Progenitor cell of endocrine pancreas (in vitro differentiated cells): Measurements from ENCODE around the gene SHANK3. TPM values are rescaled to one million over a fixed set of nuclear protein-coding genes. Genes with fewer than 3 reads are reported as not detected.
"Not testable (repeated sequence)": the region's sequence is repeated elsewhere in the genome, so short reads cannot be mapped to it uniquely, and the experiment has no call there.

Experiments used
- DNase-seq: peaks from one replicate; pipeline ENCODE4 v3.0.0; 2021; ENCODE audit warnings: low spot score; ENCODE audit not compliant: unreplicated experiment
- H3K27ac Mint-ChIP-seq: 2 replicates; pipeline ENCODE4 v1.8.0; 2021; ENCODE audit warnings: mild to moderate bottlenecking, moderate library complexity, mixed read lengths
- H3K27me3 Mint-ChIP-seq: 2 replicates; pipeline ENCODE4 v1.8.0; 2021; ENCODE audit warnings: mixed read lengths
- H3K36me3 Mint-ChIP-seq: 2 replicates; pipeline ENCODE4 v1.8.0; 2022; ENCODE audit warnings: mixed read lengths; ENCODE audit not compliant: insufficient read depth
- H3K4me1 Mint-ChIP-seq: 2 replicates; pipeline ENCODE4 v1.8.0; 2021; ENCODE audit warnings: low read depth, mixed read lengths
- H3K4me3 Mint-ChIP-seq: 2 replicates; pipeline ENCODE4 v1.8.0; 2021; ENCODE audit warnings: low read depth, mild to moderate bottlenecking, moderate library complexity, mixed read lengths
- H3K9me3 Mint-ChIP-seq: 2 replicates; pipeline ENCODE4 v1.8.0; 2021; ENCODE audit warnings: low read depth, mixed read lengths
- CTCF ChIP-seq: fragments of 200-600 bp; sonication (generic); IDR thresholded peaks from one replicate; pipeline ENCODE4 v1.5.0; 2021; ENCODE audit warnings: antibody characterized with exemption, mild to moderate bottlenecking; ENCODE audit not compliant: unreplicated experiment
- total RNA-seq: library from RNA; stranded (reverse); gene quantifications from 2 replicates; pipeline ENCODE4 v1.2.1, GENCODE V29; 2021

The SHANK3 gene
- total RNA-seq, 1 donor from 2014 or later = 6.9 TPM

DNA sequence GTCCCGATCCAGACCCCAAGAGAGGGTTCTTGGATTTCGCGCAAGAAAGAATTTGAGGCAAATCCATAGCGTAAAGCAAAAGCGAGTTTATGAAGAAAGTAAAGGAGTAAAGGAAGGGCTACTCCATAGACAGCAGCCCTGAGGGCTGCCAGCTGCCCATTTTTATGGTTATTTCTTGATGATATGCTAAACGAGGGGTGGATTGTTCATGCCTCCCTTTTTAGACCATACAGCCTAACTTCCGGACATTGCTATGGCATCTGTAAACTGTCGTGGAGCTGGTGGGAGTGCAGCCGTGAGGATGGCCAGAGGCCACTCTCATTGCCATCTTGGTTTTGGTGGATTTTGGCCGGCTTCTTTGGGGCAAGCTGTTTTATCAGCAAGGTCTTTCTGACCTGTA is 19.4 kb upstream of the SHANK3 start:
- peaks cover 1% of the 10 kb centered on the region for H3K36me3 Mint-ChIP-seq
- no peak overlapping the region for H3K4me3 Mint-ChIP-seq
- H3K27ac Mint-ChIP-seq = no peak overlapping the region
- no peak for TF ChIP-seq CTCF
- H3K9me3 Mint-ChIP-seq = peaks cover 3% of the 10 kb centered on the region
- peaks cover 34% of the 10 kb centered on the region for H3K27me3 Mint-ChIP-seq
- DNase-seq = no peak
- H3K4me1 Mint-ChIP-seq = peaks cover 1% of the 10 kb centered on the region

- not testable (repeated sequence) for H3K4me3 Mint-ChIP-seq, H3K4me1 Mint-ChIP-seq, DNase-seq, H3K27ac Mint-ChIP-seq, H3K36me3 Mint-ChIP-seq, H3K9me3 Mint-ChIP-seq
- peaks cover 37% of the 10 kb centered on the region for H3K27me3 Mint-ChIP-seq
These were observed 18.0 kb upstream of the SHANK3 start for GRCh38 chr22:50654664-50655063.

GRCh38 chr22:50656122-50657070 is 16.2 kb upstream of the SHANK3 start:
- Mint-ChIP-seq H3K27me3 (peaks cover 45% of the 10 kb centered on the region), H3K4me1 (peaks cover 1% of the 10 kb centered on the region), H3K4me3 (no peak overlapping the region), H3K27ac (no peak overlapping the region), H3K9me3 (no peaks in the 10 kb centered on the region), H3K36me3 (no peaks in the 10 kb centered on the region)
- no peak for TF ChIP-seq CTCF
- DNase-seq = no peak

DNA sequence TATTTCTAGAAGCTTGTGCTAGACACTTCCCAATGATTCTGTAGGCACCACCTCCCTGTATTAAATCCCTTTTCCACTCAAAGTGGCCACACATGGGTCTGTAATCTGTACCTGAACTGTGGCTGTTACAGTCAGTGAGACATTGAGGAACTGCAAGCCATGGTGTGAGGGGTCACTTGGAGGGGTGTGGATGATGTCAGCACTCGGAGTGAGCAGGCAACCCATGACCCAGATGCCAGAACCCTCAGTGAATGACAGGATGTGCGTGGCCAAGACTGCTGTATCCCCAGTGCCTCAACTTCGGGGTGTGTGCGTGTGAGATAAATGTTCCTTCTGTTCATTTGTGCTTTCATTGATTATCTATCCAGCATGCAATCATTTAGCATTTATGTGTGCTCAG is 14.7 kb upstream of the SHANK3 start:
- H3K9me3 Mint-ChIP-seq = no peaks in the 10 kb centered on the region
- no peaks in the 10 kb centered on the region for H3K36me3 Mint-ChIP-seq
- H3K4me1 Mint-ChIP-seq = peaks cover 1% of the 10 kb centered on the region
- no peak for DNase-seq
- TF ChIP-seq CTCF = no peak
- no peak overlapping the region for H3K4me3 Mint-ChIP-seq
- H3K27me3 Mint-ChIP-seq = peaks cover 40% of the 10 kb centered on the region
- H3K27ac Mint-ChIP-seq = no peak overlapping the region

GRCh38 chr22:50659711-50660110 is 12.9 kb upstream of the SHANK3 start:
- H3K4me1 Mint-ChIP-seq, H3K9me3 Mint-ChIP-seq, H3K36me3 Mint-ChIP-seq, DNase-seq, H3K4me3 Mint-ChIP-seq, H3K27ac Mint-ChIP-seq: not testable (repeated sequence)
- H3K27me3 Mint-ChIP-seq = peaks cover 34% of the 10 kb centered on the region

- Mint-ChIP-seq H3K27me3 (peaks cover 34% of the 10 kb centered on the region), H3K27ac (no peak overlapping the region), H3K4me1 (peaks cover 1% of the 10 kb centered on the region), H3K36me3 (no peaks in the 10 kb centered on the region), H3K9me3 (no peaks in the 10 kb centered on the region), H3K4me3 (no peak overlapping the region)
- TF ChIP-seq CTCF = no peak
- no peak for DNase-seq
These were observed 12.3 kb upstream of the SHANK3 start for GRCh38 chr22:50660306-50660705.
